ENCODE results near the gene ZW10. TPM values are rescaled to one million over a fixed set of nuclear protein-coding genes. Genes with fewer than 3 reads are reported as not detected.

Gene ZW10
- total RNA-seq, 1 experiment from 2014 or later: 26.0 TPM

DNA sequence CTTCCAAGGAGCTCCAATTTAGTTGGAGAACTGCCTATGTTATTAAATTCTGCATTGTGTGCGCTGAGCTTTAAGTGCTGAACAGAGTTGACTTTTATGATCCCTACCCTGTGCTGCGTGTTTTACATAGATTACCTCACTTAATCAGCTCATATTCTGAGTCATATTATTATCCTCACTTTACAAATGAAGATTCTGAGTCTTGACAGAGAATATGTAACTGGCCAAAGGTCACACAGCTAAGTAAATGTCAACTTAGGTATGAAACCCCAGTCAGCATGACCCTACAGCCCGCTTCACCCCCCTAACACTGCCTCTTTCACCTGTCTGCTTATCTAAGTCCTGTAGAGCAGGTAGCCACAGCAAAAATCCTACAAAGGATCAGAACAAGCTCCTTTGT lies 47.6 kb downstream of the ZW10 start:
- H3K4me3 Mint-ChIP-seq: no peak overlapping the region
- H3K79me2 ChIP-seq (ENCODE audit: insufficient read depth, low read length): no peaks in the 10 kb centered on the region
- no peak overlapping the region for H3K27ac ChIP-seq (ENCODE audit: insufficient read length, low read depth, low read length)
- H4K5ac ChIP-seq (ENCODE audit: insufficient read length, low read depth, low read length): no peak overlapping the region
- WGBS (ENCODE audit: extremely low coverage, insufficient read length, low lambda C conversion rate): no CpG with 5 or more reads among the region's 3 CpGs
- no peak overlapping the region for H3K4ac ChIP-seq (ENCODE audit: low read depth, low read length)
- no peak overlapping the region for H3K56ac ChIP-seq (ENCODE audit: insufficient read length, low read depth, low read length)
- no peaks in the 10 kb centered on the region for H3K27me3 ChIP-seq (ENCODE audit: insufficient read depth, low read length)
- no peaks in the 10 kb centered on the region for H3K9me3 ChIP-seq (ENCODE audit: control insufficient read depth, low read depth, low read length)
- no peaks in the 10 kb centered on the region for H3K27me3 Mint-ChIP-seq (ENCODE audit: low read depth)
- H3T11ph ChIP-seq (ENCODE audit: low read length): no peak overlapping the region
- H3K4me1 Mint-ChIP-seq: peaks cover 0 to 10% of the 10 kb centered on the region in 2 experiments
- H3K4me1 ChIP-seq (ENCODE audit: insufficient read depth, low read length): no peaks in the 10 kb centered on the region
- no peak overlapping the region; a peak in 1 of 7 replicates for H3K27ac Mint-ChIP-seq
- TF ChIP-seq, protein P1, sequence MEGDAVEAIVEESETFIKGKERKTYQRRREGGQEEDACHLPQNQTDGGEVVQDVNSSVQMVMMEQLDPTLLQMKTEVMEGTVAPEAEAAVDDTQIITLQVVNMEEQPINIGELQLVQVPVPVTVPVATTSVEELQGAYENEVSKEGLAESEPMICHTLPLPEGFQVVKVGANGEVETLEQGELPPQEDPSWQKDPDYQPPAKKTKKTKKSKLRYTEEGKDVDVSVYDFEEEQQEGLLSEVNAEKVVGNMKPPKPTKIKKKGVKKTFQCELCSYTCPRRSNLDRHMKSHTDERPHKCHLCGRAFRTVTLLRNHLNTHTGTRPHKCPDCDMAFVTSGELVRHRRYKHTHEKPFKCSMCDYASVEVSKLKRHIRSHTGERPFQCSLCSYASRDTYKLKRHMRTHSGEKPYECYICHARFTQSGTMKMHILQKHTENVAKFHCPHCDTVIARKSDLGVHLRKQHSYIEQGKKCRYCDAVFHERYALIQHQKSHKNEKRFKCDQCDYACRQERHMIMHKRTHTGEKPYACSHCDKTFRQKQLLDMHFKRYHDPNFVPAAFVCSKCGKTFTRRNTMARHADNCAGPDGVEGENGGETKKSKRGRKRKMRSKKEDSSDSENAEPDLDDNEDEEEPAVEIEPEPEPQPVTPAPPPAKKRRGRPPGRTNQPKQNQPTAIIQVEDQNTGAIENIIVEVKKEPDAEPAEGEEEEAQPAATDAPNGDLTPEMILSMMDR (conservative IDR thresholded peaks at IDR 0.05): no peak
- H2AK5ac ChIP-seq (ENCODE audit: insufficient read length, low read length): no peak overlapping the region
- no peak overlapping the region for H2BK15ac ChIP-seq (ENCODE audit: low read depth, low read length)
- H3K9me3 Mint-ChIP-seq: no peaks in the 10 kb centered on the region
- no peak overlapping the region for H3K14ac ChIP-seq (ENCODE audit: insufficient read depth, low read length)
- no peak for DNase-seq
- no peak overlapping the region for H4K8ac ChIP-seq (replicated peaks; ENCODE audit: insufficient read length, low read depth, low read length)
- H3K18ac ChIP-seq (ENCODE audit: insufficient read length, low read depth, low read length): no peak overlapping the region
- H3K36me3 Mint-ChIP-seq (ENCODE audit: insufficient read depth in 1 of 3, low read depth in 3 of 3): no peaks in the 10 kb centered on the region; a peak in 1 of 7 replicates
- no peak overlapping the region for H2BK12ac ChIP-seq (ENCODE audit: insufficient read length, low read depth, low read length)
- H2BK120ac ChIP-seq (ENCODE audit: low read depth, low read length, poor library complexity, severe bottlenecking): no peak overlapping the region
- no peak overlapping the region for H3K9ac ChIP-seq (ENCODE audit: extremely low read depth, insufficient read length, low read length)
- no peak overlapping the region for H2BK20ac ChIP-seq (ENCODE audit: low read depth, low read length, poor library complexity, severe bottlenecking)
- H3K23me2 ChIP-seq (ENCODE audit: insufficient read length, low read depth, low read length, poor library complexity, severe bottlenecking): no peaks in the 10 kb centered on the region
- no peak overlapping the region for H3K4me2 ChIP-seq (ENCODE audit: insufficient read depth, insufficient read length, low read length)
- no peaks in the 10 kb centered on the region for H4K20me1 ChIP-seq (ENCODE audit: control insufficient read depth, insufficient read depth, insufficient read length)
- no peak overlapping the region for H3K23ac ChIP-seq (ENCODE audit: insufficient read length, low read depth, low read length)
- no peak overlapping the region for H2BK5ac ChIP-seq (ENCODE audit: insufficient read length, low read length)
- H3K79me1 ChIP-seq (ENCODE audit: insufficient read depth, low read depth, low read length, poor library complexity, severe bottlenecking): no peaks in the 10 kb centered on the region
- H2AFZ ChIP-seq (ENCODE audit: low read length): no peak overlapping the region
- no peak overlapping the region for H4K91ac ChIP-seq (ENCODE audit: insufficient read length, low read depth, low read length)
